Tibial nerve (tissue), 4 donors: ENCODE measurements around the gene PLCG1. TPM values are rescaled to one million over a fixed set of nuclear protein-coding genes. Genes with fewer than 3 reads are reported as not detected.

Experiments
- DNase-seq, 2 donors: peaks; one replicate each; pipeline ENCODE4 v3.0.0-alpha.2; 2019; ENCODE audit warnings: low spot score in 2 of 2
- H3K27ac ChIP-seq, 4 donors: fragments of 200-600 bp; sonication (generic) in 3 of 4; one replicate each; pipeline ENCODE4 v1.5.1; 2017 to 2019; ENCODE audit warnings: mild to moderate bottlenecking in 1 of 4
- H3K27me3 ChIP-seq, 2 donors: fragments of 200-600 bp; sonication (generic) in 1 of 2; one replicate each; pipeline versions ENCODE4 v1.5.1 to v1.6.0; 2017 to 2019
- H3K36me3 ChIP-seq, 3 donors: fragments of 200-600 bp; sonication (generic); one replicate each; pipeline ENCODE4 v1.5.1; 2018 to 2019
- H3K4me1 ChIP-seq, 4 donors: fragments of 200-600 bp; sonication (generic) in 3 of 4; one replicate each; pipeline ENCODE4 v1.5.1; 2017 to 2019
- H3K4me3 ChIP-seq, 4 donors: fragments of 200-600 bp; sonication (generic) in 3 of 4; one replicate each; pipeline ENCODE4 v1.5.1; 2017 to 2019; ENCODE audit warnings: mild to moderate bottlenecking in 1 of 4, moderate library complexity in 1 of 4
- H3K9me3 ChIP-seq, 4 donors: fragments of 200-600 bp; sonication (generic) in 3 of 4; one replicate each; pipeline ENCODE4 v1.5.1; 2017 to 2019
- CTCF ChIP-seq, 5 experiments: fragments of 200-600 bp in 3 of 5; fragments of 450-650 bp in 2 of 5; sonication (generic) in 3 of 5; IDR thresholded peaks; one replicate each; pipeline ENCODE4 v1.5.1; 2016 to 2019; ENCODE audit warnings: antibody characterized with exemption in 5 of 5, mild to moderate bottlenecking in 3 of 5, moderate library complexity in 2 of 5
- EP300 ChIP-seq, 2 donors: sonication (generic); formaldehyde crosslinking; IDR thresholded peaks; one replicate each; pipeline ENCODE4 v1.6.1; 2017; ENCODE audit warnings: antibody characterized with exemption in 2 of 2, mild to moderate bottlenecking in 1 of 2
- POLR2A ChIP-seq, 2 donors: fragments of 450-650 bp; IDR thresholded peaks; one replicate each; pipeline ENCODE4 v1.6.1; 2017; ENCODE audit warnings: antibody characterized with exemption in 2 of 2, mild to moderate bottlenecking in 2 of 2, moderate library complexity in 2 of 2
- WGBS, 2 donors: methylation state at CpG; one replicate each; pipeline ENCODE4 v1.1.5; 2018; 5-methylcytosine and 5-hydroxymethylcytosine counted together
- small RNA-seq: library from RNA; depleted of rRNA; stranded (forward); fragments of <200 nt; gene quantifications from one replicate; pipeline ENCODE3, GENCODE V24; 2016
- total RNA-seq, 4 donors: library from RNA; depleted of rRNA; stranded (reverse); fragments of >200 nt; gene quantifications; one replicate each; pipeline ENCODE4 v1.1.0, GENCODE V29; 2016

Gene PLCG1
- total RNA-seq, 4 donors from 2014 or later: 127 to 165 (median 144) TPM

GRCh38 chr20:41224281-41224680, 86.9 kb downstream of the PLCG1 start:
- no peak for TF ChIP-seq POLR2A (IDR thresholded peaks at IDR 0.05)
- no peak for TF ChIP-seq CTCF (IDR thresholded peaks at IDR 0.05)
- no peak for TF ChIP-seq EP300 (IDR thresholded peaks at IDR 0.05)
- Histone ChIP-seq H3K27ac (no peak overlapping the region), H3K27me3 (no peaks in the 10 kb centered on the region), H3K36me3 (no peaks in the 10 kb centered on the region), H3K4me1 (peaks cover 0 to 45% (median 10%) of the 10 kb centered on the region in 4 donors), H3K4me3 (no peak overlapping the region), H3K9me3 (no peaks in the 10 kb centered on the region)
- WGBS, 2 donors: 94 to 98% methylated on average over 1 of the region's 1 CpG
- DNase-seq: no peak

GRCh38 chr20:41225091-41225490, 87.7 kb downstream of the PLCG1 start:
- H3K4me1 ChIP-seq: peaks cover 0 to 44% (median 8%) of the 10 kb centered on the region in 4 donors
- no peak for DNase-seq
- no peak overlapping the region for H3K4me3 ChIP-seq
- H3K9me3 ChIP-seq: no peaks in the 10 kb centered on the region
- H3K27ac ChIP-seq: no peak overlapping the region
- H3K36me3 ChIP-seq: no peaks in the 10 kb centered on the region
- no peaks in the 10 kb centered on the region for H3K27me3 ChIP-seq
- TF ChIP-seq CTCF (IDR thresholded peaks at IDR 0.05) (no peak), EP300 (IDR thresholded peaks at IDR 0.05) (no peak), POLR2A (IDR thresholded peaks at IDR 0.05) (no peak)
- 67 to 79% methylated on average over 1 of the region's 1 CpG for WGBS, 2 donors

GRCh38 chr20:41226426-41226825, 89.1 kb downstream of the PLCG1 start:
- DNase-seq: no peak
- no peak overlapping the region for H3K4me3 ChIP-seq
- TF ChIP-seq EP300 (IDR thresholded peaks at IDR 0.05) (no peak), CTCF (IDR thresholded peaks at IDR 0.05) (no peak)
- H3K27ac ChIP-seq: no peak overlapping the region
- H3K27me3 ChIP-seq: no peaks in the 10 kb centered on the region
- no peaks in the 10 kb centered on the region for H3K36me3 ChIP-seq
- no peaks in the 10 kb centered on the region for H3K9me3 ChIP-seq
- H3K4me1 ChIP-seq: peaks cover 0 to 49% (median 9%) of the 10 kb centered on the region in 4 donors
- 95% methylated on average over 1 of the region's 1 CpG for WGBS, 2 donors

Small RNA genes lying within 50 kb of the gene (small RNA-seq; reads per million reads assigned to genes)
- gene AL022394.1: not detected
- gene MIR6871: not detected

Other genes starting within 250 kb of the PLCG1 start
- 10 to 100 TPM; 17.9 to 29.1 (median 23.1) TPM for gene TOP1, start 108.7 kb upstream of the PLCG1 start, total RNA-seq
- gene ZHX3, start 180.2 kb downstream of the PLCG1 start, total RNA-seq: 10 to 100 TPM; 47.1 to 58.6 (median 50.7) TPM
- 10 to 100 TPM; 24.5 to 64.8 (median 36.5) TPM for gene LPIN3, start 203.3 kb downstream of the PLCG1 start, total RNA-seq
- gene EMILIN3, start 229.3 kb downstream of the PLCG1 start, total RNA-seq: 10 to 100 TPM in 3 of 4 donors, 1 to 10 TPM in 1; 1.8 to 84.6 (median 32.9) TPM